HEK293T (cell line): ENCODE measurements around the gene SRP68.

Source experiments
- CTCF ChIA-PET: fragments of 350-600 bp; formaldehyde crosslinking; extraction: SDS; loops from one replicate; lab custom pipeline; 2021; ENCODE audit warnings: antibody characterized with exemption, inconsistent platforms; lab: Yijun Ruan, JAX
- POLR2A ChIA-PET: fragments of 350-600 bp; formaldehyde crosslinking; extraction: SDS; loops from one replicate; lab custom pipeline; 2020; ENCODE audit warnings: antibody characterized with exemption, inconsistent platforms; lab: Yijun Ruan, JAX
- DNase-seq: peaks from one replicate; pipeline ENCODE4 v3.0.0; 2012; ENCODE audit warnings: mixed read lengths; ENCODE audit errors: extremely low spot score
- ARNT ChIP-seq: fragments of 450-650 bp; IDR thresholded peaks from 2 replicates; pipeline ENCODE4 v1.6.1; 2017; ENCODE audit warnings: mild to moderate bottlenecking
- BHLHE40 ChIP-seq: fragments of 450-650 bp; IDR thresholded peaks from 2 replicates; pipeline ENCODE4 v1.6.1; 2016; ENCODE audit warnings: mild to moderate bottlenecking, moderate library complexity, borderline replicate concordance
- CTBP1 ChIP-seq: fragments of 450-650 bp; IDR thresholded peaks from 2 replicates; pipeline ENCODE4 v1.6.1; 2016; ENCODE audit warnings: borderline replicate concordance
- ELF4 ChIP-seq: fragments of 450-650 bp; IDR thresholded peaks from 2 replicates; pipeline ENCODE4 v1.6.1; 2017; ENCODE audit warnings: antibody characterized with exemption
- FOXA1 ChIP-seq: fragments of 450-650 bp; IDR thresholded peaks from 2 replicates; pipeline ENCODE4 v1.6.1; 2016; ENCODE audit warnings: mild to moderate bottlenecking
- FOXK2 ChIP-seq: fragments of 450-650 bp; IDR thresholded peaks from 2 replicates; pipeline ENCODE4 v1.6.1; 2016; ENCODE audit warnings: mild to moderate bottlenecking
- FOXM1 ChIP-seq: fragments of 450-650 bp; IDR thresholded peaks from 2 replicates; pipeline ENCODE4 v1.6.1; 2017; ENCODE audit warnings: mild to moderate bottlenecking, borderline replicate concordance
- HDGF ChIP-seq: fragments of 450-650 bp; IDR thresholded peaks from 2 replicates; pipeline ENCODE4 v1.6.1; 2017; ENCODE audit warnings: antibody characterized with exemption, borderline replicate concordance
- L3MBTL2 ChIP-seq: fragments of 450-650 bp; conservative IDR thresholded peaks from 2 replicates; pipeline ENCODE4 v1.6.1; 2016; ENCODE audit warnings: mild to moderate bottlenecking
- LEF1 ChIP-seq: fragments of 450-650 bp; IDR thresholded peaks from 2 replicates; pipeline ENCODE4 v1.6.1; 2017; ENCODE audit warnings: mild to moderate bottlenecking, borderline replicate concordance
- NFRKB ChIP-seq: fragments of 450-650 bp; IDR thresholded peaks from 2 replicates; pipeline ENCODE4 v1.6.1; 2016; ENCODE audit warnings: mild to moderate bottlenecking, moderate library complexity
- PKNOX1 ChIP-seq: fragments of 450-650 bp; IDR thresholded peaks from 2 replicates; pipeline ENCODE4 v1.6.1; 2016
- SP1 ChIP-seq: fragments of 450-650 bp; IDR thresholded peaks from 2 replicates; pipeline ENCODE4 v1.6.1; 2017
- SUZ12 ChIP-seq: fragments of 450-650 bp; IDR thresholded peaks from 2 replicates; pipeline ENCODE4 v1.6.1; 2016; ENCODE audit warnings: mild to moderate bottlenecking
- TARDBP ChIP-seq: fragments of 450-650 bp; IDR thresholded peaks from 2 replicates; pipeline ENCODE4 v1.6.1; 2016
- ZNF384 ChIP-seq: fragments of 450-650 bp; IDR thresholded peaks from 2 replicates; pipeline ENCODE4 v1.6.1; 2016

The SRP68 gene

GRCh38 chr17:76103274-76104139 is 31.2 kb upstream of the SRP68 start, which contains the start of gene EXOC7:
TSS of gene EXOC7 (minus strand) at chr17:76103787. CDS start at chr17:76103692, 95 bp downstream.
- ChIA-PET POLR2A (interaction anchor here (0.6 to 3.1 kb wide), 17 partner anchors 10 to 248 kb away, joined by 3 to 13 read pairs (median 4); partner anchors contain the start of genes SRP68 and WBP2), CTCF (interaction anchor here (0.6 to 2.6 kb wide), 5 partner anchors 11 to 176 kb away, joined by 3 to 8 read pairs (median 3); no protein-coding TSS in a partner anchor)
- DNase-seq, result peak; percentile 99
- no peak for TF ChIP-seq FOXA1
- no peak for TF ChIP-seq PKNOX1
- TF ChIP-seq L3MBTL2, result peak; percentile 87
- TF ChIP-seq ZNF384, result no peak
- TF ChIP-seq ELF4, result peak; percentile 55

DNA sequence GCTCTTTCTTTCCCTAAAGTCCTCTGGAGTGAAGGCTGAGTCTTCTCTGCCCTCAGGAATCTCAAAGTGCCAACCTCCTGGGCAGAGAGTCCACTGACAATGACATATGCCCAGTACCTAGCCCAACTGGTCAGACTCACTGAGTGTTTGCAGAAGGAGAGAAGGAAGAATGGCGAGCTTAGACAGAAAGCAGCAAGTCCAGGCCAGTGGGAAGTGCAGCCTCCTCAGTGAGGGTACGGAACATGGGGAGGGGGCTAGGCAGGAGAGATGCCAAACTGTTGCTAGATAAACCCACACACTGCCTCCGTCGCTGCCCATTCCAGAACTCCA is 30.6 kb upstream of the SRP68 start:
- CTCF ChIA-PET, result interaction anchor here (0.7 to 2.6 kb wide), 4 partner anchors 11 to 176 kb away, joined by 3 to 8 read pairs (median 4); no protein-coding TSS in a partner anchor
- POLR2A ChIA-PET, result interaction anchor here (1.0 to 3.1 kb wide), 8 partner anchors 9 to 176 kb away, joined by 3 to 13 read pairs (median 4); partner anchors contain the start of gene SRP68
- no peak for DNase-seq
- no peak for TF ChIP-seq HDGF
- TF ChIP-seq L3MBTL2, result no peak
- TF ChIP-seq BHLHE40, result no peak
- TF ChIP-seq PKNOX1, result no peak
- TF ChIP-seq LEF1, result no peak
- no peak for TF ChIP-seq ARNT
- TF ChIP-seq FOXK2, result no peak
- TF ChIP-seq FOXM1, result no peak
- no peak for TF ChIP-seq FOXA1
- no peak for TF ChIP-seq SP1
- no peak for TF ChIP-seq ZNF384
- TF ChIP-seq NFRKB, result no peak
- TF ChIP-seq ELF4, result no peak
- no peak for TF ChIP-seq CTBP1
- no peak for TF ChIP-seq SUZ12

- ChIA-PET POLR2A (no interaction called here), CTCF (no interaction called here)
- no peak for TF ChIP-seq ARNT
- no peak for TF ChIP-seq FOXM1
- no peak for TF ChIP-seq NFRKB
- TF ChIP-seq FOXA1, result no peak
- no peak for TF ChIP-seq BHLHE40
- DNase-seq, result no peak
Measured at GRCh38 chr17:76097716-76098295, 25.5 kb upstream of the SRP68 start.

GRCh38 chr17:76095943-76096342 is 23.6 kb upstream of the SRP68 start:
- ChIA-PET POLR2A (interaction anchor here (0.6 to 1.5 kb wide), 3 partner anchors 10 to 156 kb away, joined by 3 to 4 read pairs (median 3); partner anchors contain the start of gene SRP68), CTCF (no interaction called here)
- DNase-seq, result no peak
- TF ChIP-seq L3MBTL2 (no peak), FOXK2 (no peak), FOXA1 (no peak), PKNOX1 (no peak), TARDBP (no peak), NFRKB (no peak), ELF4 (no peak)

DNA sequence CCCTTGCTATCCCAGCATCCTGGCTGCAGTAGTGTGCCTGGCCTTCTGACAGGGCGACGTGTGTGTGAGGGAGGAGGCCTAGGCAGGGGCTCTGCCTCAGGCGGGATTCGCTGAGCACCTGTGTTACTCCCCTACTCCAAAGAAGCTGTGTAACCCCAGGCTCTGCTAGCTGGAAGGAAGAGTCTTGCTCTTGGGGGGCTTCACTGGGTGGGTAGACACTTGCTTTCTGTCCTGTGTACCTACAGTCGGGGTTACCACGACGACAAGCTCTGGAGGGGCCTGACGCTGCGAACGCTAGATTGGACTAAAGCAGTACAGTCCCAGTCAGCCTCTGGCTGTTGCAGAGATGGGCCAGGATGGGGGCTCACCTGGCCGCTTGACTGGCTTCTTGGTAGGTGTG is 21.7 kb upstream of the SRP68 start:
- TF ChIP-seq CTBP1 (no peak), L3MBTL2 (no peak), ZNF384 (no peak), LEF1 (no peak), SUZ12 (no peak), TARDBP (no peak), SP1 (no peak), ARNT (no peak), FOXK2 (no peak), ELF4 (no peak), PKNOX1 (no peak), FOXA1 (no peak), BHLHE40 (no peak), FOXM1 (no peak), HDGF (no peak), NFRKB (no peak)
- no peak for DNase-seq
- POLR2A ChIA-PET, result interaction anchor here (1.2 to 2.1 kb wide), 2 partner anchors 9 to 22 kb away, joined by 3 to 13 read pairs; partner anchors contain the start of genes EXOC7 and SRP68
- CTCF ChIA-PET, result no interaction called here
